Measurements from ENCODE around the gene USF1.

The USF1 gene

GRCh38 chr1:161059293-161059692, 13.5 kb upstream of the USF1 start:
- TF ChIP-seq, protein P1, sequence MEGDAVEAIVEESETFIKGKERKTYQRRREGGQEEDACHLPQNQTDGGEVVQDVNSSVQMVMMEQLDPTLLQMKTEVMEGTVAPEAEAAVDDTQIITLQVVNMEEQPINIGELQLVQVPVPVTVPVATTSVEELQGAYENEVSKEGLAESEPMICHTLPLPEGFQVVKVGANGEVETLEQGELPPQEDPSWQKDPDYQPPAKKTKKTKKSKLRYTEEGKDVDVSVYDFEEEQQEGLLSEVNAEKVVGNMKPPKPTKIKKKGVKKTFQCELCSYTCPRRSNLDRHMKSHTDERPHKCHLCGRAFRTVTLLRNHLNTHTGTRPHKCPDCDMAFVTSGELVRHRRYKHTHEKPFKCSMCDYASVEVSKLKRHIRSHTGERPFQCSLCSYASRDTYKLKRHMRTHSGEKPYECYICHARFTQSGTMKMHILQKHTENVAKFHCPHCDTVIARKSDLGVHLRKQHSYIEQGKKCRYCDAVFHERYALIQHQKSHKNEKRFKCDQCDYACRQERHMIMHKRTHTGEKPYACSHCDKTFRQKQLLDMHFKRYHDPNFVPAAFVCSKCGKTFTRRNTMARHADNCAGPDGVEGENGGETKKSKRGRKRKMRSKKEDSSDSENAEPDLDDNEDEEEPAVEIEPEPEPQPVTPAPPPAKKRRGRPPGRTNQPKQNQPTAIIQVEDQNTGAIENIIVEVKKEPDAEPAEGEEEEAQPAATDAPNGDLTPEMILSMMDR (IDR thresholded peaks at IDR 0.05; ENCODE audit: low read length, missing control alignments): no peak
- DNase-seq (ENCODE audit: low read depth): no peak

GRCh38 chr1:161054805-161055204, 9.0 kb upstream of the USF1 start:
- TF ChIP-seq, protein P1 (IDR thresholded peaks at IDR 0.05; ENCODE audit: low read length, missing control alignments): no peak
- DNase-seq (ENCODE audit: low read depth): no peak
- no peak overlapping the region for H3K4me3 ChIP-seq (replicated peaks; ENCODE audit: low read depth, low read length)

More at GRCh38 chr1:161059293-161059692, 13.5 kb upstream of the USF1 start:
- H3K4me3 ChIP-seq (replicated peaks; ENCODE audit: low read depth, low read length): no peak overlapping the region

- no peak for DNase-seq (ENCODE audit: low read depth)
- no peak overlapping the region for H3K4me3 ChIP-seq (replicated peaks; ENCODE audit: low read depth, low read length)
- TF ChIP-seq, protein P1 (IDR thresholded peaks at IDR 0.05; ENCODE audit: low read length, missing control alignments): no peak
These were observed 8.5 kb upstream of the USF1 start for GRCh38 chr1:161054232-161054631.

- no peak for DNase-seq (ENCODE audit: low read depth)
- H3K4me3 ChIP-seq (replicated peaks; ENCODE audit: low read depth, low read length): no peak overlapping the region
- TF ChIP-seq, protein P1 (IDR thresholded peaks at IDR 0.05; ENCODE audit: low read length, missing control alignments): no peak
These were observed 7.1 kb upstream of the USF1 start for GRCh38 chr1:161052899-161053298.

- TF ChIP-seq, protein P1 (IDR thresholded peaks at IDR 0.05; ENCODE audit: low read length, missing control alignments): no peak
- no peak for DNase-seq (ENCODE audit: low read depth)
- no peak overlapping the region for H3K4me3 ChIP-seq (replicated peaks; ENCODE audit: low read depth, low read length)
These were observed 5.4 kb upstream of the USF1 start for GRCh38 chr1:161051219-161051618.

- TF ChIP-seq, protein P1 (IDR thresholded peaks at IDR 0.05; ENCODE audit: low read length, missing control alignments): no peak
- DNase-seq (ENCODE audit: low read depth): no peak
- H3K4me3 ChIP-seq (replicated peaks; ENCODE audit: low read depth, low read length): no peak overlapping the region
These were observed 3.4 kb upstream of the USF1 start for GRCh38 chr1:161048949-161049722.
